Measurements from ENCODE around the gene ZNF273. TPM values are rescaled to one million over a fixed set of nuclear protein-coding genes. Genes with fewer than 3 reads are reported as not detected.

Gene ZNF273
- total and polyA plus RNA-seq, 8 donors: 1.3 to 24.3 (median 6.9) TPM

- H3K4me3 ChIP-seq: no peak overlapping the region
- DNase-seq: no peak
- no peak for TF ChIP-seq CTCF (IDR thresholded peaks at IDR 0.05)
- TF ChIP-seq EP300 (IDR thresholded peaks at IDR 0.05): no peak
- H3K27me3 ChIP-seq: no peaks in the 10 kb centered on the region
- H3K4me1 ChIP-seq: no peaks in the 10 kb centered on the region
- 79 to 92% (median 86%) methylated on average over 1 to 3 of the region's 3 CpGs for WGBS, 5 donors
- H3K27ac ChIP-seq: no peak overlapping the region
- peaks cover 0 to 18% (median 0%) of the 10 kb centered on the region in 4 donors for H3K9me3 ChIP-seq
- intact Hi-C loops (cut with DNase I; ENCODE audit: low total_unique reads): no loop called here
- no peaks in the 10 kb centered on the region for H3K36me3 ChIP-seq
Measured at GRCh38 chr7:64959072-64959747, 56.1 kb downstream of the ZNF273 start.

GRCh38 chr7:64965594-64965993 is 62.5 kb downstream of the ZNF273 start:
- Histone ChIP-seq H3K4me1 (no peaks in the 10 kb centered on the region), H3K27ac (no peak overlapping the region), H3K27me3 (no peaks in the 10 kb centered on the region), H3K36me3 (no peaks in the 10 kb centered on the region), H3K9me3 (peaks cover 0 to 39% (median 6%) of the 10 kb centered on the region in 4 donors), H3K4me3 (no peak overlapping the region)
- no peak for DNase-seq
- no peak for TF ChIP-seq POLR2AphosphoS5 (IDR thresholded peaks at IDR 0.05)
- TF ChIP-seq POLR2A (IDR thresholded peaks at IDR 0.05): no peak
- no peak for TF ChIP-seq EP300 (IDR thresholded peaks at IDR 0.05)
- TF ChIP-seq CTCF (IDR thresholded peaks at IDR 0.05): no peak
- intact Hi-C loops (cut with DNase I; ENCODE audit: low total_unique reads): no loop called here

- Histone ChIP-seq H3K9me3 (peaks cover 23 to 98% (median 66%) of the 10 kb centered on the region in 4 donors), H3K4me1 (no peaks in the 10 kb centered on the region), H3K36me3 (peaks cover 21 to 57% (median 50%) of the 10 kb centered on the region in 4 donors), H3K27ac (no peak overlapping the region), H3K4me3 (no peak overlapping the region), H3K27me3 (no peaks in the 10 kb centered on the region)
- no peak for DNase-seq
- TF ChIP-seq CTCF (IDR thresholded peaks at IDR 0.05): no peak
- TF ChIP-seq POLR2A (IDR thresholded peaks at IDR 0.05): no peak
- no peak for TF ChIP-seq EP300 (IDR thresholded peaks at IDR 0.05)
- no peak for TF ChIP-seq POLR2AphosphoS5 (IDR thresholded peaks at IDR 0.05)
- 98 to 100% (median 99%) methylated on average over 5 of the region's 5 CpGs for WGBS, 5 donors
- intact Hi-C loops (cut with DNase I; ENCODE audit: low total_unique reads): no loop called here
Measured at GRCh38 chr7:64978497-64979203, 75.6 kb downstream of the ZNF273 start.

Other genes starting within 250 kb of the ZNF273 start
- gene ZNF107, start 237.1 kb upstream of the ZNF273 start, total RNA-seq: 1 to 10 TPM; 3.2 to 9.2 (median 5.1) TPM
- gene ZNF107, start 237.1 kb upstream of the ZNF273 start, polyA plus RNA-seq: 1 to 10 TPM in 2 of 3 donors, under 1 TPM in 1; 0.92 to 1.9 (median 1.2) TPM
- gene ZNF138, start 108.8 kb upstream of the ZNF273 start, total RNA-seq: 10 to 100 TPM in 3 of 5 donors, 1 to 10 TPM in 2; 1.8 to 35.6 (median 18.0) TPM
- 1 to 10 TPM; 4.5 to 9.6 (median 5.1) TPM for gene ZNF138, start 108.8 kb upstream of the ZNF273 start, polyA plus RNA-seq
- 10 to 100 TPM in 4 of 5 donors, 1 to 10 TPM in 1; 7.8 to 47.3 (median 15.6) TPM for gene ZNF117, start 87.8 kb downstream of the ZNF273 start, total RNA-seq
- 1 to 10 TPM; 1.1 to 7.5 (median 1.2) TPM for gene ZNF117, start 87.8 kb downstream of the ZNF273 start, polyA plus RNA-seq
- 10 to 100 TPM in 3 of 5 donors, 1 to 10 TPM in 2; 1.4 to 22.8 (median 12.5) TPM for gene ERV3-1, start 103.4 kb downstream of the ZNF273 start, total RNA-seq
- 1 to 10 TPM; 3.5 to 4.0 (median 3.7) TPM for gene ERV3-1, start 103.4 kb downstream of the ZNF273 start, polyA plus RNA-seq

Data from stomach (tissue), 9 donors.